Neural progenitor cell (in vitro differentiated cells): Measurements from ENCODE around the gene LMF1. TPM values are rescaled to one million over a fixed set of nuclear protein-coding genes. Genes with fewer than 3 reads are reported as not detected.

ENCODE experiments used
- DNase-seq: peaks from one replicate; pipeline ENCODE4 v3.0.0-alpha.2; 2016; ENCODE audit warnings: low spot score
- H2AFZ ChIP-seq: fragments of 200-600 bp; sonication (generic); replicated peaks from 2 replicates; pipeline ENCODE4 v1.6.1; 2016; ENCODE audit warnings: antibody characterized with exemption
- H3F3A ChIP-seq: fragments of 200-600 bp; sonication (generic); 2 replicates; pipeline ENCODE4 v1.6.1; 2016; ENCODE audit warnings: antibody characterized with exemption, low read depth
- H3K27ac ChIP-seq: fragments of 200-600 bp; sonication (generic); 2 replicates; pipeline ENCODE4 v1.5.1; 2016; ENCODE audit warnings: mild to moderate bottlenecking
- H3K27me3 ChIP-seq: fragments of 200-600 bp; sonication (generic); 2 replicates; pipeline ENCODE4 v1.6.1; 2016; ENCODE audit warnings: mild to moderate bottlenecking, moderate library complexity
- H3K36me3 ChIP-seq: fragments of 200-600 bp; sonication (generic); 2 replicates; pipeline ENCODE4 v1.5.1; 2016
- H3K4me1 ChIP-seq: fragments of 200-600 bp; sonication (generic); 2 replicates; pipeline ENCODE4 v1.6.1; 2016; ENCODE audit warnings: mixed run types
- H3K4me2 ChIP-seq: fragments of 200-600 bp; sonication (generic); 2 replicates; pipeline ENCODE4 v1.6.1; 2016
- H3K4me3 ChIP-seq: fragments of 200-600 bp; sonication (generic); 2 replicates; pipeline ENCODE4 v1.5.1; 2016
- H3K79me2 ChIP-seq: fragments of 200-600 bp; sonication (generic); 2 replicates; pipeline ENCODE4 v1.6.1; 2016; ENCODE audit warnings: low read depth
- H3K9ac ChIP-seq: fragments of 200-600 bp; sonication (generic); 2 replicates; pipeline ENCODE4 v1.6.1; 2016
- H3K9me3 ChIP-seq: fragments of 200-600 bp; sonication (generic); 2 replicates; pipeline ENCODE4 v1.5.1; 2016; ENCODE audit warnings: low read depth
- H4K20me1 ChIP-seq: fragments of 200-600 bp; sonication (generic); 2 replicates; pipeline ENCODE4 v1.6.1; 2016; ENCODE audit warnings: low read depth
- H3K27ac Mint-ChIP-seq: 3 replicates; pipeline ENCODE4 v1.8.0; 2021; ENCODE audit warnings: mixed read lengths
- H3K27me3 Mint-ChIP-seq: 2 replicates; pipeline ENCODE4 v1.8.0; 2022; ENCODE audit warnings: low read depth, mild to moderate bottlenecking, inconsistent platforms, moderate library complexity, mixed read lengths; ENCODE audit not compliant: insufficient read depth
- H3K36me3 Mint-ChIP-seq: 3 replicates; pipeline ENCODE4 v1.8.0; 2021; ENCODE audit warnings: mixed read lengths
- H3K4me1 Mint-ChIP-seq: 3 replicates; pipeline ENCODE4 v1.8.0; 2021; ENCODE audit warnings: mixed read lengths
- H3K4me3 Mint-ChIP-seq: 3 replicates; pipeline ENCODE4 v1.8.0; 2021; ENCODE audit warnings: mild to moderate bottlenecking, moderate library complexity, mixed read lengths
- H3K9me3 Mint-ChIP-seq: 3 replicates; pipeline ENCODE4 v1.8.0; 2020; ENCODE audit warnings: mixed read lengths
- CTCF ChIP-seq: fragments of 200-600 bp; sonication (generic); IDR thresholded peaks from 2 replicates; pipeline ENCODE4 v1.5.1; 2017; ENCODE audit warnings: antibody characterized with exemption, mild to moderate bottlenecking
- EZH2 ChIP-seq: fragments of 200-600 bp; sonication (generic); IDR thresholded peaks from 2 replicates; pipeline ENCODE4 v1.6.1; 2017; ENCODE audit warnings: antibody characterized with exemption, mild to moderate bottlenecking, moderate library complexity
- EZH2phosphoT487 ChIP-seq: fragments of 200-600 bp; sonication (generic); IDR thresholded peaks from 2 replicates; pipeline ENCODE4 v1.6.1; 2017; ENCODE audit warnings: antibody characterized with exemption
- total RNA-seq: library from RNA; depleted of rRNA; stranded (reverse); fragments of >200 nt; gene quantifications from 2 replicates; pipeline ENCODE4 v1.2.3, GENCODE V29; 2015; ENCODE audit warnings: low replicate concordance

LMF1 gene
- total RNA-seq, 1 donor from 2014 or later, result 3.4 TPM

- H3K4me2 ChIP-seq, result peak overlapping the region; percentile 57
- TF ChIP-seq CTCF (no peak), EZH2phosphoT487 (no peak), EZH2 (no peak)
- DNase-seq, result no peak
- H3K9ac ChIP-seq, result no peak overlapping the region
- H3K9me3 ChIP-seq, result no peaks in the 10 kb centered on the region
- Mint-ChIP-seq H3K9me3 (no peaks in the 10 kb centered on the region), H3K4me3 (peak overlapping the region; percentile 73), H3K4me1 (peaks cover 29% of the 10 kb centered on the region), H3K36me3 (no peaks in the 10 kb centered on the region), H3K27me3 (peaks cover 24% of the 10 kb centered on the region), H3K27ac (peak overlapping the region; percentile 90)
- peaks cover 20% of the 10 kb centered on the region for H4K20me1 ChIP-seq
- no peaks in the 10 kb centered on the region for H3K79me2 ChIP-seq
- H2AFZ ChIP-seq, result no peak overlapping the region
- H3K4me1 ChIP-seq, result peaks cover 23% of the 10 kb centered on the region
- H3K36me3 ChIP-seq, result no peaks in the 10 kb centered on the region
- H3F3A ChIP-seq, result peaks cover 22% of the 10 kb centered on the region
- H3K4me3 ChIP-seq, result no peak overlapping the region
- peak overlapping the region; percentile 63 for H3K27ac ChIP-seq
- H3K27me3 ChIP-seq, result no peaks in the 10 kb centered on the region
These were observed 47.8 kb upstream of the LMF1 start for GRCh38 chr16:1018447-1019198.

DNA sequence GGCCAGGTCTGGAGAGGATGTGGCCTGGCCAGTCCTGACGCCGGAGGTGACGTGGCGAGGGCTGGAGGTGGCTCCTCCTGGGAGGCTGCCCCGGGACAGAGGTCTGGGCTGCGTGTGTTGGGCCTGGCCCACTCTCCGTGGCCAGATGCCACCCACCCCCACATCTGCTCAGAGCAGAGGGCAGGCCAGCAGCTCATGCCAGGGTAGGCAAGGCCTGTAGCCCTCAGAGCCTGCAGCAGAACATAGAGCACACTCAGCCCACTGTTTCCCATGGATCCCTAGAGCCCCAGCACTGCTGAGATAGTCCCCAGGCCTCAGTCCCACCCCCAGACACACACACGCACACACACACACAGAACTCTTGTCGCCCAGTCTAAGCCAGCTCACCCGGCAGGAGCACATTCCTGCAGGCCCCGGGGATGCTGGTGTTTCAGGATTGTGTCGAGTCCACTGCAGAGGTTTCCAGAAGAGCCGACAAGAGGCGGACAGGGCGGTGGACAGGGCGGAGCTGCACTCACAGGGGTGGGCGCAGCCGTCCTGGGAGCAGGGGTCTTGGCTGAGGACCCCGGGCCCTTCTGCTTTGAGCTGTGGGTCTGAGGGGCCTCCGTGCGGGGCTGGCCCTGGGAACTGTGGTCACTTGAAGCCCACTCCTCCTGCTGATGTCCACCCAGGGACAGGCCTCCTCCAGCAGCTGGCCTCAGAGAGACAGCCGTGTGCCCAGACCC, 44.1 kb upstream of the LMF1 start:
- no peak overlapping the region for H3K27ac ChIP-seq
- H3K4me3 ChIP-seq, result no peak overlapping the region
- H3K79me2 ChIP-seq, result no peaks in the 10 kb centered on the region
- H3K4me1 ChIP-seq, result peaks cover 12% of the 10 kb centered on the region
- peaks cover 16% of the 10 kb centered on the region for H4K20me1 ChIP-seq
- Mint-ChIP-seq H3K9me3 (no peaks in the 10 kb centered on the region), H3K27me3 (peaks cover 24% of the 10 kb centered on the region), H3K36me3 (no peaks in the 10 kb centered on the region), H3K27ac (peak overlapping the region; percentile 57), H3K4me3 (no peak overlapping the region), H3K4me1 (peaks cover 29% of the 10 kb centered on the region)
- H3K9ac ChIP-seq, result no peak overlapping the region
- TF ChIP-seq EZH2phosphoT487 (no peak), EZH2 (no peak), CTCF (no peak)
- H3K36me3 ChIP-seq, result no peaks in the 10 kb centered on the region
- no peak overlapping the region for H2AFZ ChIP-seq
- H3K4me2 ChIP-seq, result no peak overlapping the region
- DNase-seq, result peak; percentile 67
- peaks cover 18% of the 10 kb centered on the region for H3F3A ChIP-seq
- H3K9me3 ChIP-seq, result no peaks in the 10 kb centered on the region
- H3K27me3 ChIP-seq, result no peaks in the 10 kb centered on the region

DNA sequence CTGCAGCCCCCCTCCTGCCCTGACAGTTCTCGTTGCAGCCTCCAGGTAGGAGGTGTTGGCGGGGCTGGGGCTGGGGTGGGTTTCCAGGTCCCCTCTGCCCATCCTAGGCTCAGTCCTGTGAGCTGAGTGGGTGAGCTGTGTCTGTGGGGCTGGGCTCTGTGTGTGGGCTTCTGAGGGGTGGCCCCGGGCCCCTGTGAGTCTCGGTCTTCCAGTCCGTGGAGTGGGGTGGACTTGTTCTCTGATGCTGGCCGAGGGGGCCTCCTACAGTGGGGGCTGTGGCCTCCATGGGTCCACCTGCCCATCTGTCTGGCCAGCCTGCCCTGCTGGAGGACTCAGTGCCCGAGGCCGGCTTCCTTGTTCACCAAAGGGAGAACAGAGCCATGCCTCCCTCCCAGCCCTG, 43.4 kb upstream of the LMF1 start:
- TF ChIP-seq CTCF (no peak), EZH2phosphoT487 (no peak), EZH2 (no peak)
- H3K4me3 ChIP-seq, result no peak overlapping the region
- Mint-ChIP-seq H3K36me3 (no peaks in the 10 kb centered on the region), H3K4me3 (no peak overlapping the region), H3K9me3 (no peaks in the 10 kb centered on the region), H3K4me1 (peaks cover 25% of the 10 kb centered on the region), H3K27me3 (peaks cover 27% of the 10 kb centered on the region), H3K27ac (no peak overlapping the region)
- H3F3A ChIP-seq, result peaks cover 12% of the 10 kb centered on the region
- peaks cover 11% of the 10 kb centered on the region for H4K20me1 ChIP-seq
- H3K4me2 ChIP-seq, result no peak overlapping the region
- H3K79me2 ChIP-seq, result no peaks in the 10 kb centered on the region
- H3K9ac ChIP-seq, result no peak overlapping the region
- H3K9me3 ChIP-seq, result no peaks in the 10 kb centered on the region
- H3K36me3 ChIP-seq, result no peaks in the 10 kb centered on the region
- no peak for DNase-seq
- no peak overlapping the region for H3K27ac ChIP-seq
- no peak overlapping the region for H2AFZ ChIP-seq
- no peaks in the 10 kb centered on the region for H3K27me3 ChIP-seq
- peaks cover 7% of the 10 kb centered on the region for H3K4me1 ChIP-seq
